RPMI7951 (cell line): ENCODE results near the gene COX17. TPM values are rescaled to one million over a fixed set of nuclear protein-coding genes. Genes with fewer than 3 reads are reported as not detected.

Experiments used
- DNase-seq: peaks from one replicate; pipeline ENCODE4 v3.0.0-alpha.2; 2012; ENCODE audit warnings: low read depth
- total RNA-seq: library from RNA; depleted of rRNA; stranded (reverse); fragments of >200 nt; shearing (Covaris generic); gene quantifications from 2 replicates; pipeline ENCODE4 v1.2.3, GENCODE V29; 2014

COX17 gene
- total RNA-seq, 1 experiment from 2014 or later: 86.8 TPM

GRCh38 chr3:119675188-119675874 is 1.9 kb downstream of the COX17 start:
- DNase-seq: no peak

GRCh38 chr3:119673875-119674274 is 3.3 kb downstream of the COX17 start:
- no peak for DNase-seq

- no peak for DNase-seq
Observed at GRCh38 chr3:119672776-119673175, 4.4 kb downstream of the COX17 start.

GRCh38 chr3:119669906-119670570 is 7.2 kb downstream of the COX17 start:
- DNase-seq: peak; percentile 55

- DNase-seq: no peak
Observed at GRCh38 chr3:119665954-119666559, 11.1 kb downstream of the COX17 start.

GRCh38 chr3:119664850-119665379 is 12.3 kb downstream of the COX17 start:
- DNase-seq: no peak

GRCh38 chr3:119664370-119664769 is 12.8 kb downstream of the COX17 start:
- DNase-seq: no peak

- DNase-seq: peak; percentile 18
Observed at GRCh38 chr3:119663885-119664284, 13.3 kb downstream of the COX17 start.

- DNase-seq: peak; percentile 61
Observed at GRCh38 chr3:119662604-119663373, 14.4 kb downstream of the COX17 start.

- DNase-seq: no peak
Observed at GRCh38 chr3:119660474-119661440, 16.4 kb downstream of the COX17 start, which contains the start of gene POPDC2. TSS of gene POPDC2 (minus strand) at chr3:119660589. CDS start at chr3:119660423, 166 bp downstream.

- DNase-seq: no peak
Observed at GRCh38 chr3:119659606-119660291, 17.5 kb downstream of the COX17 start.

- DNase-seq: no peak
Observed at GRCh38 chr3:119658994-119659393, 18.2 kb downstream of the COX17 start.

GRCh38 chr3:119657887-119658702 is 19.1 kb downstream of the COX17 start:
- no peak for DNase-seq

- DNase-seq: no peak
Observed at GRCh38 chr3:119653876-119654275, 23.3 kb downstream of the COX17 start.

GRCh38 chr3:119652306-119653033 is 24.7 kb downstream of the COX17 start:
- DNase-seq: no peak

- no peak for DNase-seq
Observed at GRCh38 chr3:119649761-119650160, 27.4 kb downstream of the COX17 start.

GRCh38 chr3:119647843-119648575 is 29.2 kb downstream of the COX17 start:
- DNase-seq: no peak

- DNase-seq: no peak
Observed at GRCh38 chr3:119647171-119647570, 30.0 kb downstream of the COX17 start.
